Smooth muscle cell (in vitro differentiated cells): ENCODE results near the gene BCL7A. TPM values are rescaled to one million over a fixed set of nuclear protein-coding genes. Genes with fewer than 3 reads are reported as not detected.

ENCODE experiments used
- DNase-seq: peaks from one replicate; lab custom pipeline; 2025; ENCODE audit not compliant: unreplicated experiment; lab: John Stamatoyannopoulos, UW
- H2AFZ ChIP-seq: fragments of 200-600 bp; sonication (generic); 2 replicates; pipeline ENCODE4 v1.6.0; 2016; ENCODE audit warnings: antibody characterized with exemption, low read depth, mild to moderate bottlenecking
- H3F3A ChIP-seq: fragments of 200-600 bp; sonication (generic); 2 replicates; pipeline ENCODE4 v1.6.0; 2017; ENCODE audit warnings: antibody characterized with exemption, low read depth
- H3K27ac ChIP-seq: fragments of 200-600 bp; sonication (generic); 2 replicates; pipeline ENCODE4 v1.5.1; 2016; ENCODE audit warnings: low read depth, mild to moderate bottlenecking
- H3K27me3 ChIP-seq: fragments of 200-600 bp; sonication (generic); 2 replicates; pipeline ENCODE4 v1.6.1; 2016; ENCODE audit warnings: low read depth, mild to moderate bottlenecking
- H3K36me3 ChIP-seq: fragments of 200-600 bp; sonication (generic); 2 replicates; pipeline ENCODE4 v1.5.1; 2016; ENCODE audit warnings: low read depth
- H3K4me1 ChIP-seq: fragments of 200-600 bp; sonication (generic); 2 replicates; pipeline ENCODE4 v1.5.1; 2016; ENCODE audit warnings: low read depth
- H3K4me2 ChIP-seq: fragments of 200-600 bp; sonication (generic); 2 replicates; pipeline ENCODE4 v1.6.0; 2016; ENCODE audit warnings: mild to moderate bottlenecking
- H3K4me3 ChIP-seq: fragments of 200-600 bp; sonication (generic); 2 replicates; pipeline ENCODE4 v1.5.1; 2016; ENCODE audit warnings: mild to moderate bottlenecking
- H3K79me2 ChIP-seq: fragments of 200-600 bp; sonication (generic); 2 replicates; pipeline ENCODE4 v1.6.0; 2016; ENCODE audit warnings: low read depth, mild to moderate bottlenecking
- H3K9ac ChIP-seq: fragments of 200-600 bp; sonication (generic); 2 replicates; pipeline ENCODE4 v1.6.0; 2016; ENCODE audit warnings: low read depth
- H3K9me3 ChIP-seq: fragments of 200-600 bp; sonication (generic); replicated peaks from 2 replicates; pipeline ENCODE4 v1.5.1; 2016; ENCODE audit warnings: low read depth
- H4K20me1 ChIP-seq: fragments of 200-600 bp; sonication (generic); 2 replicates; pipeline ENCODE4 v1.6.0; 2016; ENCODE audit warnings: low read depth
- WGBS: methylation state at CpG from one replicate; pipeline ENCODE4 v1.1.7; 2016; ENCODE audit warnings: low lambda C conversion rate; 5-methylcytosine and 5-hydroxymethylcytosine counted together
- polyA plus RNA-seq: library from polyadenylated mRNA; unstranded; fragments of >200 nt; fragmentation: Nextera tagmentation; extraction: Ambion mirVana; gene quantifications from 2 replicates; pipeline ENCODE4 v1.2.1, GENCODE V29; 2016
- total RNA-seq: library from RNA; depleted of rRNA; stranded (reverse); fragments of >200 nt; gene quantifications from 2 replicates; pipeline ENCODE4 v1.2.3, GENCODE V29; 2014
- TF ChIP-seq, protein P1 (sequence below): fragments of 200-600 bp; sonication (generic); IDR thresholded peaks from 2 replicates; pipeline ENCODE4 v1.5.1; 2017; ENCODE audit warnings: borderline replicate concordance, mild to moderate bottlenecking, antibody characterized with exemption; ENCODE audit not compliant: insufficient read depth, poor library complexity, severe bottlenecking

The BCL7A gene
- total and polyA plus RNA-seq, 2 experiments from 2014 or later = 2.7 to 3.0 TPM

DNA sequence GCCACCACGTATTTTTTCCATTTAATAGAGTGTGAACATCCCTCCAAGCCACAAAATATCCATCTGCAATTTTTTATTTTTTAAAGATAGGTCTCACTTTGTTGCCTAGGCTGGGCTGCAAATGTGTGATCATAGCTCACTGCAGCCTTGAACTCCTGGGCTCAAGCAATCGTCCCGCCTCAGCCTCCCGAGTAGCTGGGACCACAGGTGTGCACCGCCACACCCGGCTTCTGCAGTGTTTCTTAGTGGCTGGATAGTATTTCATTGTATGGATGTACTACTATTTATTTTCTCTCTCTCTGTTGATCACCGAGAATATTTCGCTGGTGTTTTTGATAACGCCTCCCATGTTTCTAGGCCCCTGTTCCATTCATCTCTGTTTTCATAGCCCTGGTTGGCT is 74.3 kb downstream of the BCL7A start:
- TF ChIP-seq, protein P1, sequence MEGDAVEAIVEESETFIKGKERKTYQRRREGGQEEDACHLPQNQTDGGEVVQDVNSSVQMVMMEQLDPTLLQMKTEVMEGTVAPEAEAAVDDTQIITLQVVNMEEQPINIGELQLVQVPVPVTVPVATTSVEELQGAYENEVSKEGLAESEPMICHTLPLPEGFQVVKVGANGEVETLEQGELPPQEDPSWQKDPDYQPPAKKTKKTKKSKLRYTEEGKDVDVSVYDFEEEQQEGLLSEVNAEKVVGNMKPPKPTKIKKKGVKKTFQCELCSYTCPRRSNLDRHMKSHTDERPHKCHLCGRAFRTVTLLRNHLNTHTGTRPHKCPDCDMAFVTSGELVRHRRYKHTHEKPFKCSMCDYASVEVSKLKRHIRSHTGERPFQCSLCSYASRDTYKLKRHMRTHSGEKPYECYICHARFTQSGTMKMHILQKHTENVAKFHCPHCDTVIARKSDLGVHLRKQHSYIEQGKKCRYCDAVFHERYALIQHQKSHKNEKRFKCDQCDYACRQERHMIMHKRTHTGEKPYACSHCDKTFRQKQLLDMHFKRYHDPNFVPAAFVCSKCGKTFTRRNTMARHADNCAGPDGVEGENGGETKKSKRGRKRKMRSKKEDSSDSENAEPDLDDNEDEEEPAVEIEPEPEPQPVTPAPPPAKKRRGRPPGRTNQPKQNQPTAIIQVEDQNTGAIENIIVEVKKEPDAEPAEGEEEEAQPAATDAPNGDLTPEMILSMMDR = no peak
- 83% methylated on average over 9 of the region's 9 CpGs for WGBS

DNA sequence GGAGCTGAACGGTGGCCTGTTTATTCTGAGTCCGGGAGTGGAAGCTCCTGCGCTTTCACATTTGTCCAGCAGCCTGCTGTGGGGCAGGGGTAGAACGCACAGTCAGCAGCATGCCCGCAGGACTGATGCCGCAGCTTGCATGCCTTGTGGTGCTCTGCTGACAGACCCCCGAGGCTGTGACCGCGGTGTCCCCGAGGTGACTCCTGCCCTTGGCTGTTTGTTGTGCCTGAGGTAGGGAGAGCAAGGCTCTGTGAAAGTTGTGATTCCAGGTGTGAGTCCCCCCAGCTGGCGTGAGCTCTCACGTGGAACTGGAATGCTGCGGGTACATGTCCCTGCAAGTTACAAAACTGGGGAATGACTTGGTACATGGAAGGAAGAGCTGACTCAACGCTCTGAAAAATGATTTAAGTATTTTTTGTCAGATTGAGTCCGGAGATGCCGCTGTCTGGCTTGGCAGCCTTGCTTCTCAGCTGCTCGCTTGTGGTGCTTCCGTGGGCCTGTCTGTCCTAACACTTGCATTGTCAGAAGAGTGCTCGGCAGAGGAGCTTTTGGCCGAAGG is 75.0 kb downstream of the BCL7A start:
- WGBS = 68% methylated on average over 20 of the region's 20 CpGs
- peak overlapping the region; percentile 76 for H3K27ac ChIP-seq
- H2AFZ ChIP-seq = no peak overlapping the region
- peaks cover 55% of the 10 kb centered on the region for H3K79me2 ChIP-seq
- peaks cover 49% of the 10 kb centered on the region for H3F3A ChIP-seq
- peak overlapping the region; percentile 56 for H3K4me2 ChIP-seq
- TF ChIP-seq, protein P1 = no peak
- no peaks in the 10 kb centered on the region for H3K9me3 ChIP-seq
- no peak for DNase-seq
- H3K27me3 ChIP-seq = no peaks in the 10 kb centered on the region
- peaks cover 40% of the 10 kb centered on the region for H4K20me1 ChIP-seq
- H3K4me1 ChIP-seq = no peaks in the 10 kb centered on the region
- no peaks in the 10 kb centered on the region for H3K36me3 ChIP-seq
- no peak overlapping the region for H3K9ac ChIP-seq
- H3K4me3 ChIP-seq = no peak overlapping the region

More for the DNA sequence above, 74.3 kb downstream of the BCL7A start:
- no peak overlapping the region for H2AFZ ChIP-seq
- no peaks in the 10 kb centered on the region for H3K27me3 ChIP-seq
- H3K4me2 ChIP-seq = no peak overlapping the region
- no peaks in the 10 kb centered on the region for H3K36me3 ChIP-seq
- no peak for DNase-seq
- H3K4me1 ChIP-seq = peaks cover 4% of the 10 kb centered on the region
- H3K79me2 ChIP-seq = peaks cover 52% of the 10 kb centered on the region
- H3K9ac ChIP-seq = no peak overlapping the region
- H4K20me1 ChIP-seq = peaks cover 38% of the 10 kb centered on the region
- H3K4me3 ChIP-seq = no peak overlapping the region
- H3K27ac ChIP-seq = peak overlapping the region; percentile 76
- H3F3A ChIP-seq = peaks cover 56% of the 10 kb centered on the region
- H3K9me3 ChIP-seq = no peaks in the 10 kb centered on the region

DNA sequence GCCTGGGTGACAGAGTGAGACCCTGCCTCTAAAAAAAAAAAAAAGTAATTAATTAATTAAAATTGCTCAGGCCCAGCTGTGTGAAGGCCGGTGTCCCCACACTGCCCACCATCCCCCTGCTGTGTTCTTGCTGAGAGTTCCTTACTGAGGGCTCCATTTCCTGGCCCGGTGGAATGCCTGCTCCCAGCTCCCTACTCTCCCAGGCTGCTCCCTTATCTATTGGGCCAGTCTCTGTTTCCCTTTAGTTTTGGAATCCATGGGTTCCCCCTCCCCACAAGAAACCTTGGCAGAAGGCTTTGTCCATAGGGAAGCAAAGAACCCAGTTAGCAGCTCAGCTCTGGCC is 75.9 kb downstream of the BCL7A start:
- H3K9ac ChIP-seq = no peak overlapping the region
- 55% methylated on average over 2 of the region's 2 CpGs for WGBS
- no peaks in the 10 kb centered on the region for H3K27me3 ChIP-seq

More for the DNA sequence above, 75.9 kb downstream of the BCL7A start:
- DNase-seq = no peak
- H2AFZ ChIP-seq = no peak overlapping the region
- H3F3A ChIP-seq = peaks cover 40% of the 10 kb centered on the region
- no peaks in the 10 kb centered on the region for H3K9me3 ChIP-seq
- H3K79me2 ChIP-seq = peaks cover 55% of the 10 kb centered on the region
- no peak overlapping the region for H3K4me3 ChIP-seq
- H3K27ac ChIP-seq = peak overlapping the region; percentile 76
- peaks cover 40% of the 10 kb centered on the region for H4K20me1 ChIP-seq
- no peaks in the 10 kb centered on the region for H3K4me1 ChIP-seq
- TF ChIP-seq, protein P1 = no peak
- peak overlapping the region; percentile 51 for H3K4me2 ChIP-seq
- H3K36me3 ChIP-seq = no peaks in the 10 kb centered on the region
